HG02798 (cell line): ENCODE results near the gene PPDPF.
"Not testable (repeated sequence)": the region's sequence is repeated elsewhere in the genome, so short reads cannot be mapped to it uniquely, and the experiment has no call there.

Experiments used
- ATAC-seq: cut with Tn5 transposase; IDR thresholded peaks from one replicate; pipeline ENCODE4 v1.9.1; 2021; ENCODE audit warnings: mild to moderate bottlenecking; ENCODE audit not compliant: unreplicated experiment, poor library complexity

PPDPF gene

DNA sequence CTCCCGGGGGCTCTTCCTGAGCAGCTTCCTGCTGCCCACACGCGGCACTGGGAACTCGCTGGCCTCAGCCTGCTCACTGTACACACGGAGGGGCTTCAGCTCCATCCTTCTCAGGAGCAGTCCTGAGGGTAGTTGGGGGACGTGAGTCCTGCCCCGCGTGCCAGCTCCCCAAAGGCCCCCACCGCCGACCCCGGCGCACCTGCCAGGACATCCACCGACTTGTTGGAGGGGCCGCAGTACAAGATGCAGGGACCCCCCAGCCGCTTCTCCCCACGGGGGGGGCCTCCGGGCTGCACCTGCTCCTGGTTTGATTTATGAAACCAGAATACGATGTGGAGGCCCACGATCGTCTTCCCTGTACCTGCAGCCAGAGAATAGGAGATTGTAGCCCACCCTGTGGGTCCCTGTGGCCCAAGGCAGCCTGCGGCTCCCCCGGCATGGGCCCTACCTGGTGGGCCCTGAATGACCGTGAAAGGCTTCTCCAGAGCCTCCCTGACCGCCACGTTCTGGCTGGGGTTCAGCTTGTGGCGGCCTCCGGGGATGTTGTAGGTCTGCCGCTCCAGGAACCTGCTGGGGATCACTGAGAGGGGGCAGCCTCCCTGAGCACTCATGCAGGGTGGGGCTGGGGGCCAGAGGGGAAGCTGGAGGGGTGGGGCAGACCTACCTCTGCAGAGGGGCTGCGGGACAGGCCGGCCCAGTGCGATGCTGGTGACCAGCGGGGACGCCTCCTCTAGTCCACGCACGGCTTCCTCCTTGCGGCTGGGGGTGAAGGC, 41.2 kb downstream of the PPDPF start:
- ATAC-seq, result no peak

DNA sequence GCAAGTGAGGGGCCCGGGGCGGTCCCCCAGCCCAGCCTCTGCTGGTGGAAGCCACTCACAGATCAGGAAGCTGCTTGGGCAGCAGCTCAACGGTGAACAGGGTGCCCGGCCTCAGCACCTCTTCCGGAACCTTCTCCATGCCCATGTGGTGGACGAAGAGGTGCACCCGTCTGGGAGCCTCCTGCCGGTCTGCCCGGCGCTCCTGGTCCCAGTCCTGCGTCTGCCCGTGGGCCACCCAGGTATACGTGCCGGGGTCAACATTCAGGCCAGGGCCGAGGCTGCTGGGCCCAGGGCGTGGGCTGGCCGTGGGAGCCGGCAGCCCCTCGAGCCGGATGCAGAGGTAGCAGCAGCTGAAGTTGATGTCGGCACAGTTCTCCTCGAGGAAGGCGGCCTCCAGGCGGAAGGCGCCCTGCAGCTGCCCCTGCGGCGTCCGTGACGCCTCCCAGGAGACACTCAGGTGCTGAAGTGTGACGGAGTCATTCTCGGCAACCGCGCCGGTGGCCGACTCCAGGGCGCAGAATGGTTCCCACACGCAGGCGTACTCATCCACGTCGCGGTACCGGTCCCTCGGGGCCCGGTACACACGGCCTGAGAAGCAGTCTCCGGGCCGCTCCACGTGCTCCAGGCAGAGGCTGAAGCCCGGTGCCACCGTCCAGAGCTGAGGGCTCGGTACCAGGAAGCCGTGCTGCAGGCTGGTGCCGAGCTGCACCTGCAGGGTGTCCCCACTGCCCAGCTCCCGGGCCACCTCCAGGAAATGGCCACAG, 42.1 kb downstream of the PPDPF start:
- no peak for ATAC-seq

DNA sequence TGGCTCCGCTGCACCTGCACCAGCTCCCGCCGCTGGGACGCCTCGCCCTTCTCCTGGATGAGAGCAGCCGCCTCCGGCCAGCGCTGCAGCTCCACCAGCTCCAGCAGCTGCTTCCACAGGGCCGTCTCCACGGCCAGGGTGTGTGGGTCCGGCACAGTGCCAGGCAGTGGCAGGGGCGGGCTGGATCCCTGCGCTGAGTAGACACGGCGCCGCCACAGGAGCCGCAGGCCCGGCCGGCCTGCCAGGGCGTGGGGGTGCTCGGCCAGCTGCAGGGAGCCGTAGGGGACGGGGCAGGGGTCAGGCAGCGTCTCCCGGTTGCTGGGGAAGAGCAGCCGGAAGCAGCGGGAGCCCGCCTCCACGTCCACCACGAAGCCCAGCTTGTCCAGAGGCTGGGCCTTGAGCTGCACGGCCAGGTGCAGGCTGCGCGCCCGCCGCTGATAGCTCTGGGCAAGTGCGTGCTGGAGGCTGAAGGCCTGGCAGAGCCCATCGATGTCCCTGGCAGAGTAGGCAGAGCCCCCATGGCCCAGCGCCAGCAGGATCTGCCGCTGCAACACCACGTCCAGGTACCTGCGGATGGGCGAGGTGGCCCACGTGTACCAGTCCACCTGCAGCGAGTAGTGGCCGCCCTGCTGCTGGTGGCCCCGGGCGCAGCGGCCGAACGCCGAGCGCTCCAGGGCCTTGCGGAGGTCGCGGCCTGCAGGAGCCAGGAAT, 42.8 kb downstream of the PPDPF start:
- ATAC-seq, result no peak

DNA sequence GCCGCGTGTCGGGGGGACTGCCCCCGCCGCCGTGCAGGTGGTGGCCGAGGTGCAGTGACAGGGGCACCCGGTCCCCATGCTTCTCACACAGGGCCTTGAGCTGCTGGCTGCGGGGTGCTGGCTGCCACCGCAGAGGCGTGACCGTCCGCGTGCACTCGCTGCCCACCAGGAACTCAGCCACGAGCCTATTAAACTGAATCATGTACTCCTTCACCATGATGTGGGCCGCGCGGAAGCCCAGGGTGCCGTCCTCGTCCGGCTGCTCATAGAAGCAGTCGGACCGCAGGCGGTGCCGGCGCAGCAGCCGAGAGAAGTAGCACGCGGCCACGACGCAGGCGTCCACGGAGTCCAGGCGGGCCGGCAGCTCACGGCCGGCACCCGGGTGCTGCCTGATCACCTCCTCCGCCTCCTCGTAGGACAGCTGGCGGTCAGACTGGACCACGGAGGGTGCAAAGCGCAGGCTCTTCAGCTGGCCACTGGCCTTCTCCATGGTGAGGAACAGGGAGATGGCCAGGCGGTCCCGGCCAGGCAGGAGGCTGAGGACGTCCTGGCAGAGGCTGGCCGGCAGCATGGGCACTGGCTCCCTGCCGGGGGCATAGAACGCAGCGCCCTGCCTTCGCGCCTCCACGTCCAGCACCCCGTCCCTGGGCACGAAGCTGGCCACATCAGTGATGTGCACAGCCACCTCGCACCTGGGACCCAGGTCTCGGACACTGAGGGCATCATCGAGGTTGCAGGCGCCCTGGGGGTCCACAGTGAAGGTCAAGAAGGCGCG, 43.7 kb downstream of the PPDPF start:
- ATAC-seq, result no peak

DNA sequence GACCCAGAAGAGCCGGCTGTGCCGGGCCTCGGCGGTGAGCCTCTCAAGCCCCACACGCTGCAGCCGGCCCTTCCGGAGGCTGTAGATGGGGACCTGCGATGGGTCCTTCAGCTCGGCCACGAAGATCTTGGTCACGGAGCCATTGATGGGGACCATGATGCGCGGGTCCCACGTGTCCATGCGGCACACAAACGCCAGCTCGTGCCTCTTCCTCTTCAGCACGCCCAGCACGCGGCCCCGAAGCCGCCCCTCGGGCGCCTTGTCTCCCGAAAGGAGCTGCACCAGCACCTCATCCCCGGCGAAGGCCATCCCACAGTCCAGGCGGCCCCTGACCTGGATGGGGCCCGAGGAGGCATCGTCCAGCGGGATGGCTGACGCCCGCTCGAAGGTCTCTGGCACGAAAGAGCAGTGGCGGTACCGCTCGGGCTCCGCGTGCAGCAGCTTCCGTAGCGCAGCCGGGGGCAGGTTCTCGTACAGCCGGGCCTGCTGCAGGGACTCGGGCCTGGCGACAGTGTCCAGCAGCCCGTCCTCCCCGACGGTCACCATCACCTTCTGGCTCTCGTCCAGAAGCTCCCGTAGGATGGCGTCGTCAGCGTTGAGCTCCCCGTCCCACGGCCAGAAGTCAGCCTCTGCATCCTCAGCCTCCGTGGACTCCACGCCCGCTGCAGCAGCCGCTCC, 44.6 kb downstream of the PPDPF start:
- no peak for ATAC-seq

DNA sequence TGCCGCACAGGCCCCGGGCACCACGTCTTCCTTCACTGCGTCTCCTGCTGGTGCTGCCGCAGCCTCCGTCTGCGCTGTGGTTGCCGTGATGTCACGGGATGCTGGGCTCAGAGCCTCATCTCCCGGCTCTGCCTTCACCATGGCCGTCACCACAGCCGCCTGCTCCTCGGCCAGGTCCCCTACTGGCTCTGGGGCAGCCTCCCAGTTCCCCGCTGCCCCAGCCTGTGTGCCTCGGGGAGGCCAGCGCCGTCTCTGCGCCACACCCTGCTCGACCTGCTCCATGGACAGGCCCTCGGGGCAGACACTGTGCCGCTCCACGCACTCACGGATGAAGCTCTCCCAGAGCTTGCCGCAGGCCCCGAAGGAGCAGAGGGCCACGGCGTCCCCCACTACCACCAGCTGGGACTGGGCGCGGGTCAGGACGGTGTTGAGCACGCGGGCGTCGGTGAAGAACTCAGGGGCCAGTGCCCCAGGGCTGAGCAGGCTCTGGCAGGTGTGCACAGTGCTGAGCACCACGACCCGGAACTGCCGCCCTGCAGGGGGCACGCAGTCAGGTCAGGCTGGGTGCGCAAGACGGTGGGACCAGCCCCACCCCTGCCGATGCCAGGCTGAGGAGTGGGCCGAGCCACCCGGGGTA, 45.3 kb downstream of the PPDPF start:
- ATAC-seq, result no peak

DNA sequence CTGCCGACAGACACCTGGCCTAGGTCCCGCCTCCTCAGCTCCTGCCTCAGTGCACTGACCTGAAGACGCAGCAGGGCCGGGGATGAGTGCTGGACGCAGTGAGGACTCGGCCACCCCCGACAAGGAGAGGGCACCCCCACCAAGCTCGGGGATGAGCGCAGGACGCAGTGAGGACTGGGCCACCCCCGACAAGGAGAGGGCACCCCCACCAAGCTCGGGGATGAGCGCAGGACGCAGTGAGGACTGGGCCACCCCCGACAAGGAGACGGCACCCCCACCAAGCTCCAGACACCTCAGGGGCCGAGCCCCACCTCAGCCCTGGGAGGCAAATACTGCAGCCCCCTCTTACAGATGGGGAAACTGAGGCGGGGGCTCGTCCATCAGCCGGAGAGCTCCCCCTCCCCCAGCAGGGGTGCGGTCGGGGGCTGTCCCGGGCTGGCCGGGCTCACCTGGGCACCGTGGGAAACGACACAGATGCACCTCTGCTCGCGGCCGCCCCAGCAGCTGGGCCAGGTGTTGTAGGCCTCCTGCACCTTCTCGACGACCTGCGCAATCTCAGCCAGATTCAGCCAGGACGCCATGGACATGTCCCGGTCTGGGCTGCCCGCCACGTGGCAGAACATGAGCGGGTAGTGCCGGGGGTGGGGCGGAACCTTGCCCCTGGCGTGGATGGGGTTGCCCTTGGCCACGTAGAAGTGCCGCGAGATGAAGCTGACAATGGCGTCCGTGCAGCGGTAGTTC, 46.0 kb downstream of the PPDPF start:
- ATAC-seq, result no peak

DNA sequence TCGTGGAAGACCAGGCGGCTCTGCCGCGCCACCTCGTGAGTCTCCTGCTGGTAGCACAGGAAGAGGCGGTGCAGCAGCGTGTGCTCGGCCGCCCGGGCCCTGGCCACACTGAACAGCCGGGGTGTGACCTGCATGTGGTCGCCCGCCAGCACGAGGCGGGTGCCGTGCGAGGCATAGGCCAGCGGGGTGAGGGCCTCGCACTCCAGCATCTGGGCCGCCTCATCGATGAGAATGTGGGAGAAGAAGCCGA, 46.5 kb downstream of the PPDPF start:
- no peak for ATAC-seq

DNA sequence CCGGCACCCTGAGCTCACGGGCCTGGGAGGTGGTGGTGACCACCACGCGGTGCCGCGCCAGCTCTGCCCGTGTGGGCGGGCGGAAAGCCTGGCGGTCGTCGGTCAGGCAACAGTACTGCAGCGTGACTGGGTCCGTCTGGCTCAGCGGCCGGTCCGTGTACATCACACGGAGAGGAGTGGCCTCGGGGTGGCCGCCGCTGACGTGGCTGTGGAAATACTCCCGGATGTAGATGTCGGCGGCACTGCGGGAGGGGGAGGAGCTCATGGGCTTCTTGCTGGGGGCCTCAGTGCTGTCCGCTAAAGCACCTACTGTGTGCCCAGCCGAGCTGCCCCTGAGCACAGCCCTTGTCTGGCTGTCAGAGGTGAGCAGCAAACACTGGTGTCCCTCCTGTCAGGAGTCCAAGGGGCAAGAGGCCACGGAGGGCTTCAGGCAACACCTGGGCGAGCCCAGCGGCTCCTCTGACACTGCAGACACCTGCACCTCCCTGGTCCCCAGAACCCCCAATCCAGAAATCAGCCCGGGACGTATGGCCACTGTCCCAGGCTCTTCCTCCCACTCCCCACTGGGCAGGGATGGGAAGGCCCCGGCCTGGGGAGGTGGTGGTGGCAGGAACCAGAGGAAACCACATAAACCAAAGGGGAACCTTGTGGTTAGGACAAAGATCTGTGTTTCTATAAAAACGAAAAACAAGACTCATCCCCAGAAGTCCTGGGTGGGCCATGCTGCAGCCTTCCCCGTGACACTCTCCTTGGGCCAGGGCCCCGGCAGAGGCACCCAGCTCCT, 47.0 kb downstream of the PPDPF start:
- peak; percentile 58 for ATAC-seq

DNA sequence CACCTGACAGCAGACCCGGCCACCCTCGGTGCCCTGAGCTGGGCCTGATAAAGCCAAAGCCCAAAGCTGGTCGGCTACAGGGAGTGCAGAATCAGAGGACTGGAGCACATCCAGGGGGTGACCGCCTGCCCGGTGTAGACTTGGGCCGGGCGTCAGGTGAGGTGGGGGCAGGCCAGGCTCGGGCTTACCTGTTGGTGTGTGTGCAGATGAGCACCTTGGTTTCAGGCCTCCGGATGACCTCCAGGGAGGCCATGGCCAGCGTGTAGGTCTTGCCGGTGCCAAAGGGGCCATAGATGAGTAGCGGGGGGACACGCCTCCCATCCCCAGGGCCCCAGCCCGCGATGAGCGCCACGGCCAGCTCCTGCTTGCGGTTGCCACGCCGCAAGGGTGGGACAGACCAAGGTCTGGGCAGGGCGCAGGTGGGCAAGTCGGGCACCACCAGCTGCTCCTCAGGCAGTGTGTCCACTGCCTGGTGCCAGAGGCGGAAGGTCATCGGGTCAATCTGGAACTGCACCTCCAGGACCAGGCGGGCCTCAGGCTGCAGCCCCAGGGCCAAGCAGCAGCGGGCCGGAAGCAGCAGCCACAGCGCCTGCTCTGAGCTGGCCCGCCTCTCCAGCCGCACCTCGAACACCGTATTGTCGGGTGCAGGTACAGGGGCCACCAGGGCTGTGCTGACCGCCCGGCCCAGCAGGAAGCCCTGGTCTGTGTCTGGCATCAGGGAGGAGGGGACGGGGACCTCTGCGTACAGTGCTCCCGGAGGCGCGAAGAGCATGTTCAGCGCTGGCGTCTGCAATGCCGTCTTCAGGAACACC, 47.8 kb downstream of the PPDPF start:
- peak; percentile 7 for ATAC-seq

DNA sequence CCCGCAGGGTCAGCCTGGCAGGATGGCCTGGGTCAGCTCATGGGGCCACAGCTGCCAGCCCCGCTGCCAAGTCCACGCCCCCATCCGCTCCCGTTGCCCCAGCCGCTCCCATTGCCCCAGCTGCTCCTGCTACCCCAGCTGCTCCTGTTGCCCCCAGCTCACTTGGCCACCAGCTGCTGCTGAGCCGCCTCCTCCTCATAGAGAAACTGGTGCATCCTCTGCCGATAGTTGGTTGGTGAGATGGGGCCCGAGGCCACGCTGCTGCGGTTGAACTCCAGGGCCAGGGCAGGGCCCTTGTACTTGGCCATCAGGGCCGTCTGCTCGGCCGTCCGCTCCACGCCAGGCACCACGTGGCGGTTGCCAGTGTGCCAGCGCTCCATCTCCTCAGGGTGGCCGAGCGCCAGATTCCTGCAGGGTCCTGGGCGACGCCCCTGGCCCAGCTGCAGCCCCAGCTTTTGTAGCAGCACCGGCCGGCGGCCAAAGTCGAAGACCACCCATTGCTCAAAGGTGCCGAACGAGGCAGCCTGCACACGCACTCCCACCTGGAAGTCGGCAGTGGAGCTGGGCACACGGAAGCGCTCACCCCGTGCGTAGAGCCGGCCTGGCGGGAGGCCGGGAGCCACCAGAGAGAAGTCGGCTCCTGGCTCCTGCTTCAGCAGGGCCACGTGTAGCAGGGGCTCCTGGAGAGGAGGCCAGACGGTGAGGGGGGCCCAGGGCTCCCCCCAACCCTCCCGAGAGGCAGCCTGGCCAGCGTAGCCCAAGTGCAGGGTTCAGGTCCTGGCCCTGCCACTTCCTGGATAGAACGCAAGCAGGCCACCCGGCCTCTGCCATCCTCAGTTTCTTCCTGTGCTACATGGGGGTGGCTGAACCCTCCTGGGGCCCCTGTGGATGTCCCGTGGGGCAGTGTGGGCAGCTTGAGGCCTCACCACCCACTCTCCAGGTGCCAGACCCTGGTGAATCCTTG, 48.7 kb downstream of the PPDPF start:
- ATAC-seq, result no peak

DNA sequence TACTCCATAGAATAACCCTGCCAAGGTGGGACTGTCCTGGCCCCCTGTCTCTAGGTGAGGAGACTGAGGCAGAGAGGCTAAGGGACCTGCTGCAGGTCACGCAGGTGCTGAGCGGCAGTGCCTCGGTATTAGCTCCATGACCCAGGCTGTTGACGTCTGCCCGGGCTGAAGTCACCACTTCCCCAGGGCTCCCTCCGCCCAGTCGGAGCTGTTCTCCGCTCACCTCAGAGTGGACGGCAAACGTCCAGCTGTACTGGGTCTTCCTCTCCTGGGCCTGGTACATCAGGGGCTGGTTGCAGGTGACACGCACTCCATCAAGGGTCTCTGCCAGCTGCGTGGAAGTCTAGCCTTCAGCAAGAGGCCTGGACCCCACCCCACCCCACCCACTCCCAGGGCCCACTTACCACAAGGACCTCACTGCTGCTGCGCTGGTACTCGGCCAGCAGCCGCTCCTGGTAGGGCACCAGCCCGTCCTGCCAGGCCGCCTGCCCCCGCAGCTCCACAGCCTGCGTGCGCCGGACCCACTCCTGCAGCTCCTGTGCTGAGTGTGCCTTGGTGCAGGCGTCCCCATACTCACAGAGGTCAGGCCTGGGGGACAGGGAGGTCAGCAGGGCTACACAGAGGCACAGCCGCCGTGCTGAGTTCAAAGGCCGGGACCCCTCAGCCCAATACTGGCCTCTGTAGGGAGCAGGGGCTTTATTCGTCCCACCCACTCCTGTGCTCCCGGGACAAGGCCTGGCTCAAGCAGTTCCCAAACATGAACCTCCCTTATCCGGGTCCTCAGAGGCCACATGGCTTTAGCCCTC, 49.9 kb downstream of the PPDPF start:
- no peak for ATAC-seq

DNA sequence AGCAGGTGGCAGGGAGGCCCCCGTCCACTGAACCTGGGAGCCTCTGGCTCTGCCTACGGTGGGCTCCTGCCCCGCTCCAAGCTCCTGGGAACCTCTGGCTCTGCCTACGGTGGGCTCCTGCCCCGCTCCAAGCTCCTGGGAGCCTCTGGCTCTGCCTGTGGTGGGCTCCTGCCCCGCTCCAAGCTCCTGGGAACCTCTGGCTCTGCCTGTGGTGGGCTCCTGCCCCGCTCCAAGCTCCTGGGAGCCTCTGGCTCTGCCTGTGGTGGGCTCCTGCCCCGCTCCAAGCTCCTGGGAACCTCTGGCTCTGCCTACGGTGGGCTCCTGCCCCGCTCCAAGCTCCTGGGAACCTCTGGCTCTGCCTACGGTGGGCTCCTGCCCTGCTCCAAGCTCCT, 50.5 kb downstream of the PPDPF start:
- not testable (repeated sequence) for ATAC-seq
